ENCODE data around the gene JUNB. TPM values are rescaled to one million over a fixed set of nuclear protein-coding genes. Genes with fewer than 3 reads are reported as not detected.
A peak's percentile ranks its signal among the peaks of the same experiment; 100 is the strongest.

The JUNB gene
- total and polyA plus RNA-seq, 2 of the 8 experiments (the other 6 are each of a cell fraction or from before 2014, with no cell fraction given), result 7.4 to 10.0 TPM

DNA sequence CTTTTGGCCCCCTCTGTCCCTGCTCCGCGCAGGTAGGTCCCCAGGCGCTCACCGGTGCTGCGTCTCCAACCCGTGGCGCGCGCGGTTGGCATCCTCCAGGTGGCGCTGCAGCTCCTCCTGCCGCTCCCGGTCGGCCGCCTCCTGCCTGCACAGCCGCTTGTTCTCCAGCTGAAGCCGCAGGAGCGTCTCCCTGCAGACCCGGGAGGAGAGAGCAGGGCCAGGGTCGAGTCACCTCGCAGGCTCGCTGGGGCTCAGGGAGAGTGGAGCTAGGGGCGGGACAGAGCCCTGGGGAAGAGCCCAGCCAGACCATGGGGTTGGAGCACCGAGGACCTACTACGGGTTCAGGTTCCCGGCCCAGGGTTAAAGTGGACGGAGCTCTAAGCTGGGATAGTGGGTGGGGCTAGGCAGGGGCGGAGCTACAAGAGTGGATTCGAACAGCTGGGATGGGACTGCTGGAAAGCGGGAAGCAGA lies 25.2 kb upstream of the JUNB start:
- Histone ChIP-seq H3K4me2 (ENCODE audit: insufficient read depth in 1 of 2, low read depth in 2 of 2, low read length in 2 of 2) (no peak overlapping the region), H3K23me2 (ENCODE audit: low read depth, low read length) (no peaks in the 10 kb centered on the region), H2BK120ac (replicated peaks; ENCODE audit: low read depth, low read length) (no peak overlapping the region), H3K23ac (ENCODE audit: insufficient read length) (no peak overlapping the region), H4K91ac (replicated peaks; ENCODE audit: insufficient read length, low read length) (no peak overlapping the region), H2BK12ac (ENCODE audit: low read depth, low read length) (no peak overlapping the region), H2AFZ (ENCODE audit: low read length) (no peak overlapping the region), H3K36me3 (ENCODE audit: control insufficient read depth in 2 of 4, insufficient read depth in 4 of 4, low read length in 3 of 4) (peaks cover 7 to 49% (median 29%) of the 10 kb centered on the region in 4 experiments), H3K18ac (ENCODE audit: extremely low read depth, low read length) (no peak overlapping the region), H3K4ac (replicated peaks; ENCODE audit: insufficient read length, low read depth, low read length) (no peak overlapping the region), H2BK15ac (ENCODE audit: low read length) (no peak overlapping the region), H2AK5ac (ENCODE audit: low read depth, low read length) (no peak overlapping the region), H4K20me1 (replicated peaks in 1 of 2; ENCODE audit: control insufficient read depth in 1 of 2, insufficient read depth in 2 of 2, low read length in 2 of 2) (peaks cover 1 to 2% of the 10 kb centered on the region in 2 experiments), H3K9ac (replicated peaks in 1 of 4; ENCODE audit: extremely low read depth in 1 of 4, low read depth in 3 of 4, low read length in 3 of 4) (no peak overlapping the region), H3K4me3 (ENCODE audit: extremely low read depth in 1 of 4, insufficient read depth in 2 of 4, low read depth in 3 of 4, low read length in 4 of 4) (no peak overlapping the region), H3K27me3 (replicated peaks in 1 of 4; ENCODE audit: control insufficient read depth in 3 of 4, extremely low read depth in 1 of 4, insufficient read depth in 3 of 4, low read length in 3 of 4) (no peaks in the 10 kb centered on the region), H3K4me1 (replicated peaks in 1 of 4; ENCODE audit: control insufficient read depth in 3 of 4, insufficient read depth in 4 of 4, low read length in 3 of 4) (peaks cover 0 to 8% (median 4%) of the 10 kb centered on the region in 4 experiments; a peak in 6 of 7 replicates), H3K9me3 (ENCODE audit: insufficient read depth in 2 of 2, low read depth in 1 of 2, low read length in 1 of 2) (no peaks in the 10 kb centered on the region), H2BK5ac (ENCODE audit: low read depth, low read length) (no peak overlapping the region), H2BK20ac (ENCODE audit: low read length) (no peak overlapping the region), H3K14ac (ENCODE audit: insufficient read length) (no peak overlapping the region), H3K56ac (replicated peaks; ENCODE audit: insufficient read length, low read depth, low read length) (no peak overlapping the region), H3K79me1 (ENCODE audit: low read depth, low read length) (no peaks in the 10 kb centered on the region), H4K5ac (ENCODE audit: insufficient read length, low read depth, low read length) (no peak overlapping the region), H3K27ac (ENCODE audit: low read depth, low read length) (no peak overlapping the region), H3K79me2 (ENCODE audit: control insufficient read depth in 1 of 2, insufficient read depth in 2 of 2, low read length in 2 of 2) (no peaks in the 10 kb centered on the region), H4K8ac (ENCODE audit: extremely low read depth, insufficient read depth, low read length) (no peak overlapping the region)
- CTCF ChIA-PET (ENCODE audit: partially characterized antibody), result interaction anchor here (0.7 to 17.5 kb wide), 7 partner anchors 8 to 35 kb away, joined by 3 to 288 read pairs (median 14); partner anchors contain the start of genes BEST2, HOOK2, JUNB and PRDX2
- DNase-seq (ENCODE audit: low read depth in 1 of 2, low spot score in 2 of 2) (peak in 1 of 2 experiments; percentile 61), FAIRE-seq (no peak)
- 74% methylated on average over 29 of the region's 30 CpGs; no CpG with 5 or more reads in 1 of the 2 experiments for WGBS, 2 experiments (ENCODE audit: extremely low coverage in 1 of 2, insufficient coverage in 1 of 2, insufficient read length in 1 of 2, insufficient replicate concordance in 2 of 2, low coverage in 1 of 2, low lambda C conversion rate in 2 of 2, missing lambda C conversion rate in 1 of 2)
- POLR2A ChIA-PET (ENCODE audit: partially characterized antibody), result interaction anchor here (0.7 to 9.2 kb wide), 9 partner anchors 8 to 69 kb away, joined by 3 to 70 read pairs (median 4); partner anchors contain the start of genes BEST2, FBXW9, GET3 and TRIR
- TF ChIP-seq PHF8 (conservative IDR thresholded peaks at IDR 0.05; ENCODE audit: low read depth, low read length), result no peak
- peak; percentile 14; the same call in 1 of the 2 replicates for TF ChIP-seq TAF1 (IDR thresholded peaks at IDR 0.05; ENCODE audit: low read depth, low read length)
